CD4-positive, alpha-beta T cell treated with Interleukin-1 beta for 1 hour (primary cell): ENCODE measurements around the gene SLC16A8.
"Not testable (repeated sequence)": the region's sequence is repeated elsewhere in the genome, so short reads cannot be mapped to it uniquely, and the experiment has no call there.

Experiments
- DNase-seq, 2 donors: peaks; one replicate each; pipeline ENCODE4 v3.0.0-alpha.2; 2020 to 2022

SLC16A8 gene

GRCh38 chr22:38086001-38086845, 2.2 kb upstream of the SLC16A8 start:
- DNase-seq, result no peak

- DNase-seq, result no peak
These were observed 1.5 kb upstream of the SLC16A8 start for GRCh38 chr22:38085501-38085900.

- DNase-seq, result no peak
These were observed 1.1 kb upstream of the SLC16A8 start for GRCh38 chr22:38085056-38085455.

GRCh38 chr22:38082986-38083710, 836 bp downstream of the SLC16A8 start:
- no peak for DNase-seq

- no peak for DNase-seq
These were observed 1.8 kb downstream of the SLC16A8 start for GRCh38 chr22:38081941-38082828.

GRCh38 chr22:38081636-38081940, 2.4 kb downstream of the SLC16A8 start:
- no peak for DNase-seq

GRCh38 chr22:38080850-38081635, 2.9 kb downstream of the SLC16A8 start:
- no peak for DNase-seq

- no peak for DNase-seq
These were observed 3.5 kb downstream of the SLC16A8 start for GRCh38 chr22:38080474-38080849.

- no peak for DNase-seq
These were observed 4.2 kb downstream of the SLC16A8 start for GRCh38 chr22:38079804-38080203.

GRCh38 chr22:38079208-38079607, 4.8 kb downstream of the SLC16A8 start:
- not testable (repeated sequence) for DNase-seq

- DNase-seq, result no peak
These were observed 5.7 kb downstream of the SLC16A8 start for GRCh38 chr22:38078046-38078840.

- DNase-seq, result no peak
These were observed 6.4 kb downstream of the SLC16A8 start for GRCh38 chr22:38077595-38077994.

- no peak for DNase-seq
These were observed 6.9 kb downstream of the SLC16A8 start for GRCh38 chr22:38077096-38077495.

GRCh38 chr22:38075961-38076360, 8.0 kb downstream of the SLC16A8 start:
- DNase-seq, result no peak

- no peak for DNase-seq
These were observed 8.7 kb downstream of the SLC16A8 start for GRCh38 chr22:38075105-38075825.

GRCh38 chr22:38074181-38075104, 9.5 kb downstream of the SLC16A8 start:
- DNase-seq, result no peak

GRCh38 chr22:38073150-38074130, 10.5 kb downstream of the SLC16A8 start:
- DNase-seq, result no peak

GRCh38 chr22:38072322-38073149, 11.4 kb downstream of the SLC16A8 start:
- DNase-seq, result no peak
